ENCODE measurements around the gene TCF12.
A peak's percentile ranks its signal among the peaks of the same experiment; 100 is the strongest.
"Not testable (repeated sequence)": the region's sequence is repeated elsewhere in the genome, so short reads cannot be mapped to it uniquely, and the experiment has no call there.

The TCF12 gene

GRCh38 chr15:57138349-57138788 is 219.9 kb downstream of the TCF12 start:
- peak; percentile 26 for DNase-seq (ENCODE audit: low read depth)

DNA sequence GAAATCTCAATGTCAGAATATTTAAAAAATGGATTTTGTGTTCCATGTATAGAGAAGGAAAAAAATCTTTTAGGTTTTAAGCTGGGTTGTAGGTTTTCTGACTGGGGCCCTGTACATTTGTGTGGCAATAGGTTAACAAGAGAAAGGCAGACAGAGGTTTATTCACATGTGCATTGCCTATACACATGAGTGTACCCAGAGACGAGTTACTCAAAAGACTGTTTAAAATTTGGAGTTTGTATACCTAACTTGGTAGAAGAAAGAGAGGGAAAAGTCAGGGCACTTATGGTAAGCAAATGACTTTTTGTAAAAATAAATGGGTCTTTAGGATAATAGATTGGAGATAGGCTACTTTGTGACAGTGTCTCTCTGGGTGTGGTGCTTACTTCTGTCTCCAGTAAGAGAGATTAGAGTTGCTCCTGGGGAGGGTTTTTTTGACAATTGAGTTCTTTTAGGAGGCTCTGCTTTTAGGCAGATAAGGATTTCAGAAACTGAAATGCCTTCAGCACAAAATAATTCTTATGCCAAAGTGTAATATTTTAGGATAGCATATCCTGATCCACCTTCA is 225.2 kb downstream of the TCF12 start:
- DNase-seq (ENCODE audit: low read depth) = no peak

GRCh38 chr15:57144448-57144847 is 226.0 kb downstream of the TCF12 start:
- no peak for DNase-seq (ENCODE audit: low read depth)

- DNase-seq (ENCODE audit: low read depth) = no peak
These were observed 228.2 kb downstream of the TCF12 start for GRCh38 chr15:57146506-57147201.

- DNase-seq (ENCODE audit: low read depth) = no peak
These were observed 229.2 kb downstream of the TCF12 start for GRCh38 chr15:57147621-57148020.

DNA sequence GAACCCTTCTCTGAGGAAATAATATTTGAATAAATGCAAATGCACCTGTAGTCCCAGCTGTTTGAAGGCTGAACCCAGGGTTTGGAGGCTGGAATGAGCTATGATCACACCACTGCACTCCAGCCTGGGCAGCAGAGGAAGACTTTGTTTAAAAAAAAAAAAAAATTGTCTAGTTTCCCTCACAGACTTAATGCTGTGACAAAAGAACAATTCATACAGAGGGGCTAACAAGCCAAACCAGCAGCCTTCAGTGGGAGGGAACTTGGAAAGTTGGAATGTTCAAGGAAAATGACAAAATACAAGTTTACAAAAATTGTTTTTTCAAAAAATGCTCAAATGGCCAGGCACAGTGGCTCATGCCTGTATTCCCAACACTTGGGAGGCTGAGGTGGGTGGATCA is 229.8 kb downstream of the TCF12 start:
- no peak for DNase-seq (ENCODE audit: low read depth)

- no peak for DNase-seq (ENCODE audit: low read depth)
These were observed 230.8 kb downstream of the TCF12 start for GRCh38 chr15:57149196-57149595.

GRCh38 chr15:57150066-57150865 is 231.8 kb downstream of the TCF12 start:
- DNase-seq (ENCODE audit: low read depth) = no peak

DNA sequence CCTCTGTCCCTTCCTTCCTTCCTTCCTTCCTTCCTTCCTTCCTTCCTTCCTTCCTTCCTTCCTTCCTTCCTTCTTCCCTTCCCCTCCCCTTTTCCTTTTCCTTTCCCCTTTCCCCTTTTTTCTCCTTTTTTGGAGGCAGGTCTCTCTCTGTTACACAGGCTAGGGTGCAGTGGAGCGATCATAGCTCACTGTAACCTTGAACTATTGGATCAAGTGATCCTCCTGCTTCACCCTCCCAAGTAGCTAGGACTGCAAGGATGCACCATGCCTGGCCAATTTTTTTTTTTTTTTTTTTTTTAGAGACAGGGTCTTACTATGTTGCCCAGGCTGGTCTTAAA is 232.4 kb downstream of the TCF12 start:
- not testable (repeated sequence) for DNase-seq (ENCODE audit: low read depth)

DNA sequence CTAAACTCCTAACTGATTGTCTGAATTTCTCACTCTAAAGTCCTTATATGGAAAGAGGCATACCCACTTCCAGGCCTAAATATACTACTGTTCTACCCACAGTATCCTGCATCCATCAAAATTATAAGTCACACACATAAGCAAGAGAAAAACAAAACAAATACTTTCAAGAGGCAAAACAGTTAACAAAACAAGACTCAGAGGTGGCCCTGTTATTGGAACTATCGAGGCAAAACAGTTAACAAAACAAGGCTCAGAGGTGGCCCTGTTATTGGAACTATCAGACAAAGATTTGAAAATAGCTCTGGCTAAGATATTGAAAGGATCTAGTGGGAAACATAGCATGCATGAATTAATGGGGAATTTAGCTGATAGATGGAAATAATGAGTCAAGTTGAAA is 233.7 kb downstream of the TCF12 start:
- DNase-seq (ENCODE audit: low read depth) = no peak

GRCh38 chr15:57152666-57153539 is 234.5 kb downstream of the TCF12 start:
- DNase-seq (ENCODE audit: low read depth) = no peak

DNA sequence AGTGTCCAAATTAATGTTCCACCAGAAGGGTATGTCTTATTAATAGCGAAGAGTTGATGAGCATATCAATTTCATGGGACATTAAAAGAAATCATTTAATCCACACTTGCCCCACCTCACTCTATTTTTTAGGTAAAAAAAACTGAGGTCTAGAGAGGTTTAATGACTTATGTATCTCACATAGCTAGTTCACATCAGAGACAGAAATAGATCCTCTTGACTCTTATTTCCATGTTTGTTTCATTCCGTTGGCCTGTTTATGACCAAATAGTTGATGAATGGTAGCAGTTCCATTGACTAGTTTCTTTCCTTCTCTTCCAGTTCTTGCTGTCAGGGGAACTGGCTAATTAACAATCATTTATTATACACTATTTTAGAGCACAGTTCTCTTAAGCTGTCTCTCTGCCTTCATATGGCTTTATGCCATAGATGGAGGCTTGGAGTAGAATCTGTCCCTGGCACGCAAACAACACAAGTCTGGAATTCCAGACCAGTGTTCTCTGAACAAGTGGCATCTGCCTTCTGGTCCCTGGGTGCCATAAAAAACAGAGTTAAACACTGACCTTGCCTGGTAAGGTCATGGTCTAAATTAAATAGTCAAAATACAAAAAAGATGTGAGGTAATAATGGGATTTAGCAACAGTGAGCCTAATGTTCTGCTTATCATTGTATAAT is 237.9 kb downstream of the TCF12 start:
- DNase-seq (ENCODE audit: low read depth) = no peak

DNA sequence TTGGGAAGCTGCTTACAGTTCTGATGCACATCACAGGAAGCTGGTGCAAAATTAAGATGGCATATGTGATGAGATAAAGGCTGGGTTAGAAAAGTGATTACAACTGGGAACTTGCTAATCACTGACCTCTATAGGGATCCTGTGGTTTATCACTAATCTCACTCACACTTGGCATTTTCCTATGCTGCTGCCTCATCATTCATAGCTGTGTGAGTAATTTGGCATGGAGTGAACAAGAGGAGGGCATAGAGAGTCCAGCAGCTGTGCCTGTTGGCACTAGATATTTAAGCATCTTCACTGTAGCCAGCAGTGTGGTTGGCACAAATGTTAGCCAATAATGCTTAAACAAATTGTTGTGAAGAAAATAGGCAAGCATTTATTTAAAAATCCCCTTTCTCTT is 240.1 kb downstream of the TCF12 start:
- DNase-seq (ENCODE audit: low read depth) = no peak

- DNase-seq (ENCODE audit: low read depth) = no peak
These were observed 240.7 kb downstream of the TCF12 start for GRCh38 chr15:57158997-57159668.

- DNase-seq (ENCODE audit: low read depth) = no peak
These were observed 241.3 kb downstream of the TCF12 start for GRCh38 chr15:57159767-57160166.

- DNase-seq (ENCODE audit: low read depth) = no peak
These were observed 242.5 kb downstream of the TCF12 start for GRCh38 chr15:57160823-57161560.

GRCh38 chr15:57164251-57164650 is 245.8 kb downstream of the TCF12 start:
- DNase-seq (ENCODE audit: low read depth) = not testable (repeated sequence)

- DNase-seq (ENCODE audit: low read depth) = no peak
These were observed 247.5 kb downstream of the TCF12 start for GRCh38 chr15:57165992-57166391.

- no peak for DNase-seq (ENCODE audit: low read depth)
These were observed 249.5 kb downstream of the TCF12 start for GRCh38 chr15:57167821-57168395.

DNA sequence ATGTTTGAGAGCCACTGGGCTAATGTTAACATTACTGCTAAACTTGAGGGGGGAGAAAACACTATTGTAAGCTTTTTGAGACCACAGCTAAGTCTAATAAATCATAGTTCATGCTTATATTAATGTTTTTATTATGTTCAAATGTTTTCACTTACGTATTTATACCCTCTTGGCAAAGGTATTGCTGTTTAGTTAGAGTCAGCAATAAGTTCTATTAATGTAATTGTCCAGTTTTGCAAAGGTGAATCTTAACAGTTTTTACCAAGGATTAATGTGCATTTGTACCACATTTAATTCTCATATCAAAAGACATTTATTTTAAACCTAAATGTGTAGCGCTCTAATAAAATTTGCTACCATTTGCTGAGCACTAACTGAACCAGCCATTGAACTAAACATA is 251.2 kb downstream of the TCF12 start:
- no peak for DNase-seq (ENCODE audit: low read depth)
